HG02981 (cell line): ENCODE data around the gene GNAO1.

ENCODE experiments used
- ATAC-seq: cut with Tn5 transposase; IDR thresholded peaks from one replicate; pipeline ENCODE4 v1.9.1; 2021; ENCODE audit warnings: mild to moderate bottlenecking, moderate library complexity; ENCODE audit not compliant: unreplicated experiment

The GNAO1 gene

DNA sequence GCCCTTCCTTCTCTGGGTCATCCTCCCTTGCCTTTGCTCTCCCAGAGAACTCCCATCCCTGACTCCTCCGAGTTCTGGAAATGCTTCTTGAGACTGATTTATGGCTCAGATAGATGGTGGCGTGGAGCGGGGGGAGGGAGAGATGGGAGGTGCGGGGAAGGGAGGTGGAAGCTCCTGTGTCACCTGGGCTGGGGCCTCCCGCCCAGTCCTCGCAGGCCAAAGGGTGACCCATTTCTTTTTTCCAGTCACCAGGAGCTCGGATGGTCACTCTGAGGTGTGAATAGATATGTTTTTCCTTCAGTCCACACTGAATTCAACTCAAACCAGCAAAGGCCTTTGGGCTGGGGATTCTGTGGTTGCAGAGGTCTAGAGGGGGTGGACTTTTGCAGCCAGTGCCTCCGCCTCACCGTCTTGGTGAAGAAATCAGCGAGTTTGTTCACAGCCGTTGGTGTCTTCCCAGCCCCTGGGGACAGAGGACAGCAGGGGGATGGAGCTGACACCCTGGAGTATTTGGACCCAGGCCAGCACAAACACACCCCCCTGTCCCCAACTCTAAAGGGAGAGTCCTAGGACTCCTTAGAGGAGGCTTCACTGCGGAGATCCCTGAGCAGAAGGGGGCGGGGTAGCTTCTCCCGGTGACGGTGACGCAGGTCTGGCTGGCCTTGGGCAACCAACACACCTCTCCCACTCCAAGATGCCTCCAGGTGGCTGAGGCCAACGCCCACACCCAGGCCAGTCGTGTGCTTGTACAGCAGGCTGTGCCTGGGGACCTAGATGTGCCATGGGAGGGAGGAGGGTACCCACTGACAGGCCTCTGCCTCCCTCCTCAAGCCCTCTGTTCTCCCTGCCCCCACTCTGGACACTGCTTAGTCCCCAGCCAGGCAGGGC, 153.5 kb downstream of the GNAO1 start:
- no peak for ATAC-seq

DNA sequence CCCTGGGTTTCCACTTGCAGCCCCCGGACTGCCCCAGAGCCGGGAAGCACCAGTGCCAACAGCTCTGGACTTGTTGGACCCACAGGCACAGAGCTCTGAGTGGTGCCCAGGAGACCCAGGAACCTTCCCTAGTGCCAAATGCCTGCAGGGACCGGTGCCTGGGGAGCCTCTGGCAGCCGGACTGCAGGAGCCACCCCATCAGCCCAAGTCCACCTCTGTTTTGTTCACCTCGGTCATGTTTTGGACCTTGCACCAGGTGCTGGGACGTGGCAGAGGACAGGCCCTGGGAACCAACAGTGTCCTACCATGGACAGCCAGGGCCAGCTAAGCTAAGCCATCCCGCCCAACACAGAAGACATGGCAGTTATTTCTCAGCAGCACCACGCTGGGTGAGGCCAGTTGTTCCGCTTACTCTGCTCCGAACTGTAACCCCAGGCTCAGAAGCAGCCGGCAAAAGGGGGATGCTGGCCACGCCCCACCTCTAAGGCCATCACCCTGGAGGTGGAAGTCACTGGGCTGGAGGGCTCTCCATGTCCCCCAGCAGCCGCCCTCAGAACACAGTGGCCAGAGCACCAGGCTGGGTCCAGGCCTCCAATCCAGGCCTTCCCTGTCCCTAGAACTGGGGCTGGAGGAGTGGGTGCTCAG, 154.2 kb downstream of the GNAO1 start:
- no peak for ATAC-seq

DNA sequence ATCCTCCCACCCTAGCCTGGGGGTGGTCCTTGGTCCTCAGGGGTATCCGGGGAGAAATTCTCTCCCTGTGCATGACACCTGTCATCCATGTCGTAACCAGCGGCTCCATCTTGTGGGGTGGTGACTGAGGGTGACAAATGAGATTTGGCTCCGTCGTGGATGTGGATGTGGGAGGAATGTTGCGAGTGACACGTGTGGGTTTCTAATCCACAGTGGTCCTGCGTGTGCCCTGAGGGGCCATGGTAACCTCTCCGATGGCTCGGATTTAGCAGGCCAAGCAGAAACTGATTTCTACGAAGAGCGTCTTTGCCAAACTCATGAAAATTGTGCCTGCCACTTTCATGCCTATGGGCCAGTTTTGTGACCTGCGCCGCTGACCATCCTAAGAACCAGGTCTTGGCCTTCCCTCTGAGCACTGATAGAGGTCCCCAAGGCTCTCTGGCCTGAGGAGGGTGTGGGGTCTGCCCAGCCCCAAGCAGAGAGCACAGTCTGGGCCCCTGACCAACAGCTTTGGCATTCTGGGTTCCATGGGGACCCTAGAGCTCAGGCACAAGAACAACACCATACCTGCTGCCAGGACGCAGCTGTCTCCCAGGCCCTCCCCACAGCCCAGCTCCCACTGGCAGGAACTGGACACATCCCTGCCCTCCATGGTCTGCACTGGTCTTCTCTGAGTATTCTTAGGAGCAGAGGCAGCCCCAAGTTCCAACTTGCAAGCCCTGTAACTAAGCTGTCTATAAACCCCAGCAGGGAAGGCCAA, 155.0 kb downstream of the GNAO1 start:
- ATAC-seq, result no peak

DNA sequence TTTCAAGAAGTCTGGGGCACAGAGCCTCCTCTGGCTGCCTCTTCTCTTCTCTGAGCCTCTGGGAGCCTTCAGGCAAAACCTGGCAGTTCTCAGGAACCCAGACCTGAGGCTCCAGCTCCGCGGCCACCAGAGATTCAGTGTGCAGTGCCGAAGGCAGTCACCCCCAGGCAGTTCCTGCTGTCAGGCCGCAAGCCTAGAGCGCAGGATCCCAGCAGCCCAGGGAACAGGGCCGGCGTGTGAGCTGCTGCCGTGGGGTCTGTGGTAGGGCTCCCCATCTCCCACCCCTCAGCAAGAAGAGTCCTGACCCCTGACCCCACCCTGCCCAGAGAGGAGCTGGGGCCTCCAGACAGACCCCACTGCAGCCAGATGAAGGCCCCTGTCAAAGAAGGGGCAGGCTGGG, 155.9 kb downstream of the GNAO1 start:
- ATAC-seq, result no peak

DNA sequence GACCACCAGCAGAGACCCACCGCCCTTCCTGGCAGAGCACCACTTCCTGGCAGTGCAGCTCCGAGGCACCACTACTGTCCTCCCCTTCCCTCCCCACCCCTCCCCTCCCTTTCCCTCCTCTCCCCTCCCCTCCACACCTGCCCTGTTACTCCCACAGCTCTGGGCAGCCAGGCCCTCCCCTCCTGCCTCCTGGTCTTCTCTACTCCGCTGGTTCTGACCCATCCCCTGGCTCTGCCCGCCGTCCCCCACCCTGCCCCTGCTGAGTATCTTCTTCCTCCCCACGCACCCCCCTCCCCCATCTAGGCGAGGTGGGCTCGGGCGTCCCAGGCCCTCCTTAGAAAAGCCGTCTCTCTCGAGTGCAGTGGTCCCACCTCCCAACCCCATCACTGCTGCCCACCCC, 156.4 kb downstream of the GNAO1 start:
- ATAC-seq, result no peak

DNA sequence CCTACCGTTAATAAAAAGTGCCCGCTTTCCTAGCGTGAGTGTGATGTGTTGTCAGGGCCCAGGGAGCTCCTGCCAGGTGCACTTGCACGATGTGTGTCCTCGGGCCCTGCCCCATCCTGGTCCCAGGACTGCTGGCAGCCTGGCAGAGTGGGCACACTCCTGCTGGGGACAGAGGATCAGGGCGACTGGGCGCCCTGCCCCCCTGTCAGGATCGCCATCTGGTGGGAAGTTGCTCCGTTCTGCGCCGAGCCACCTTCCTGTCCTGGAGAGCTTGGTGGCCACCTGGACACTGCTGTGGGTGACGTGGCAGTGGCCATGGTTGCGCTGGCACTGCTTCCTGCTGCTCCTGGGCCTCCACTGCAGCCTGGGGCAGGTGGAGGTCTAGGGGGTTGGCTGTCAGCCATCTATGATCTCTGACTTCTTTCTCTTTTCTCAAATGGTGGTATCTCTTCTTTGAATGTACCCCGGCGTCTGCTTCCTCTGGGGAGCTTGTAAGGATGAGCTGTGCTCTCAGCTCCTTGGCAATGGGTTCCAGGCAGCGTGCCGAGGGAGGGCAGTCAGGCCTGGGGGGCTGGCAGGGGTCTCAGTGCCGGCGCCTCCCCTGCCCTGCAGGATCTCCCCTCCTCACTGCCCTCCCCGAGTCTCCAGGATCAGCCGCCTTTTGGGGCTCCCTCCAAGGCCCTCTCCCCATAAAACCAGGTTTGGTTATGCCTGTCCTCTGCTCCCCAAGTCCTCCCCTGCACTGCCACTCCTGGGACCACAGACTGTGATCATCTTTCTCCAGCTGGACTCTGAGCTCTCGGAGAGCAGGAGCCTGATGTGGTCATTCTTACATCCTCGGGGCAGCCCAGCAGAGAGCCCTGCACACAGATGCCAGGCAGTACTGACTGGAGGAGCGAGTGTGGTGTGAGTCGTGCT, 157.1 kb downstream of the GNAO1 start:
- no peak for ATAC-seq

DNA sequence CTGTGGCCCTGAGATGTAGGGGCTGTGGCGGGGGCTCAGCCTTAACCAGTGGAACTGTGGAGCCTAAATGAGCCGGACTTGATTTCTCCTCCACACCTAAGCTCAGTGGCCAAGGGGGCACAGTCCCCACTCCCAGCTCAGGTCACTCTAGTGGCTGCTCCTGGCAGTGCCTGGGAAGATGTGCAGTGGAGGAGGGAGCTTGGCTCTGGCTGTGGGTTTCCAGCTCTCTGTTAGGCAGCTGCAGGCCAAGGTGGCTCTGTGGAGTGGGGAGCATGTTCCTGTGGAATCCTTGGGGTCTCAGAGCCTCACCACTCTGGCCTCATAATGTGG, 157.8 kb downstream of the GNAO1 start:
- ATAC-seq, result no peak

DNA sequence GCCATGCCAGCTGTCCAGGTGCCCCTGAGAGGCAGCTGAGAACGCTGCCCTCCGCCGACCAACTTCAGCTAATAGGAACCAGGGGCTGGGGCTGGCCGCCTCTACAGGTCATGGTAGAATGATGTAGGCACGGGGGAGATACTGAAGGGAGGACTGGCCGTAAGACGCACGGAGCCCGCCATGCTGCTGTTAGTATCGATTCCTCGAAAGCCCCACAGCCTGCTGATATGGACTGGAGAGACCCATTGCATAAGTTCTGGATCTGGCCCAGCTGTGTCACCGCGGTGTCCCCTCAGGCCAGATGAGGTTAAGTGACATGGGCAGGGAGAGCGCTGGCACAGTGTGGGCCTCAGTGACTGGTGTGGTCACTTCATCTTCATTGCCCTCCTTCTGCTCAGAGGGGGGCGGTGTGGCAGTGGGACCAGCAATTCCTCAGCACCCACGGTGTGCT, 158.4 kb downstream of the GNAO1 start:
- ATAC-seq, result no peak

DNA sequence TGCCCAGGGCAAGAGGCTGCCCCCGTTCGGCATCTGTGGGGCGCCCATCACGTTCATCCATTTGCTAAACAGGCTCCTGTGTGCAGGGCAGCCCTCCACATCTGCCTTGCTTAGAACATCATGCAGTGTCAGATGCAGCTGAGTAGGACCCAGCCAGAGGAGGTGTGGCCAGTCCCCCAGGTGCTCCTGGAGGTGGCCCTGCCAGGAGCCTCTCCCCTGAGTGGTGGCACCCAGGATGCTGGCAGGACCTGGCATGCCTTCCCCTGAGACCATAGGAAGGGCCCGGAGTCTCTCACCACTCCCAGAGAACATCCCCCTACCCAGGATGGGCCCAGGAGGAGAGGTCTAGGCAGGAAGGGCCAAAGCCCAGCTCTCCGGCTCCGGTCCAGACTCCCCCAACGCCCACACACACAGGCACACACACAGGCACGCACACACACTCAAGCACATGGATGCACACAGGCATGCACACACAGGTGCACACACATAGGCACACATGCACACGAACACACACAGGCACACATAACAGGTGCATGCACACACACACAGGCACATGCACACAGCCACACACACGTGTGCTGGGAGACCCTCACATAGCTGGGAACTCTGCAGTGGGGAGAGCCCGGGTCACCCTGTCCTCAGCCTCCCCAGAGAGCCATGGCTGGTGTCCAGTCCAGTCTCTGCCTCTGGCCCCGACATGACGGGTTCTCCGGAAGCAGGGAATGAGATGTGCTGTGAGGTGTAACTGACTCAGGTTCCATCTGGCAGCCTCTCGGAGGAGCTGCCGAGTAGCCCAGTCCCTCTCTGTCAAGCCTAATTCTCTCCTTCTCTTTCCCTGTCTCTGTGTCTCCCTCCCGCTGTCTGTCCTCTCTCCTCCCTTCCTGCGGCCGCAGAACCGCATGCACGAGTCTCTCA, 159.5 kb downstream of the GNAO1 start:
- ATAC-seq, result no peak

DNA sequence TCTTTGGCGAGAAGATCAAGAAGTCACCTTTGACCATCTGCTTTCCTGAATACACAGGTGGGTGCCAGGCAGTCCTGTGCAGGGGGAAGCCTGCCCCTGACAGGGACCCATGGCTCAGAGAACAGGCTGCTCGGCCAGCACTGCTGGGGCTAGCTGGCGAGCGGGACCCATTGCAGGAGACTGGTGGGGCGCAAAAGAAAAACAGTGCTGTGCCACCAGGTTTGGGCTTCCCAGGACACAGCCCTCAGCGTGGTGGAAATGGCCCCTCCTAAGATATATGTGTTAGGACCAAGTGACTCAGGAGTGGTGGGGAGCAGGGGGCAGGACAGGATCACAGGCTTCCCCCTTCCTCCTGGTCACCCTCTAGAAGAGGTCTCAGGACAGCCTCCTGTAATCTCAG, 160.2 kb downstream of the GNAO1 start:
- no peak for ATAC-seq

DNA sequence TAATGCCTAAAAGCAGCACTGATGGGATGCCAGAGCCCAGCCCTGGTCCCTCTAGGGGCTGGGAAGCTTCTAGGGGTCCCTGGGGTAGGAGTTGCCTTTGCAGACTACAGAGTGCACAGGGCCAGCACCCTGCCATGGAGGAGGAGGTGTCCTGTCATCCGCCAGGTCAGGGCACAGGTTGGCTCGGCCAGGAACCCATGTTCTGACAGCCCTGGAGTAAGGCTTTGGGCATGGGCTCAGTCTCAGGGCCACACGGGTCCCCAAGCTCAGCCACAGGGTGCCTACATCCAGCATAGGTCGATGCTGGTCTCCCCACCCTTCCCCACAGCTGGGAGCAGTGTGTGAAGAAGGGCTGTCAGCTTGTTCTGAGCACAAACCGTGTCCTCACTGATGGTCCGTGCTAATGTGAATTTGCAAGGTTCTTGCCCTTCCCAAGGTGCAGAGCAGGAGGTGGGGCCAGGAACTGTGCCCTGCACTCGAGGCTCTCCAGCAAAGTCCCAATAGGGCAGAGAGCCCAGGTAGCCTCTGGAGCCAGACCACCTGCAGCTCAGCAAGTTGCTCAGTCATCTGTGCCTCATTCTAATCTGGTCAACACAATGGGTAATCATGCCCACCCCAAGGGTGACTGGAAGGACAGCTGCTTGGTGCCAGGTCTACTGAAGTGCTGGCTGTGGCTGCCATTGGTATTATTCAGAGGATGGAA, 161.2 kb downstream of the GNAO1 start:
- ATAC-seq, result no peak

DNA sequence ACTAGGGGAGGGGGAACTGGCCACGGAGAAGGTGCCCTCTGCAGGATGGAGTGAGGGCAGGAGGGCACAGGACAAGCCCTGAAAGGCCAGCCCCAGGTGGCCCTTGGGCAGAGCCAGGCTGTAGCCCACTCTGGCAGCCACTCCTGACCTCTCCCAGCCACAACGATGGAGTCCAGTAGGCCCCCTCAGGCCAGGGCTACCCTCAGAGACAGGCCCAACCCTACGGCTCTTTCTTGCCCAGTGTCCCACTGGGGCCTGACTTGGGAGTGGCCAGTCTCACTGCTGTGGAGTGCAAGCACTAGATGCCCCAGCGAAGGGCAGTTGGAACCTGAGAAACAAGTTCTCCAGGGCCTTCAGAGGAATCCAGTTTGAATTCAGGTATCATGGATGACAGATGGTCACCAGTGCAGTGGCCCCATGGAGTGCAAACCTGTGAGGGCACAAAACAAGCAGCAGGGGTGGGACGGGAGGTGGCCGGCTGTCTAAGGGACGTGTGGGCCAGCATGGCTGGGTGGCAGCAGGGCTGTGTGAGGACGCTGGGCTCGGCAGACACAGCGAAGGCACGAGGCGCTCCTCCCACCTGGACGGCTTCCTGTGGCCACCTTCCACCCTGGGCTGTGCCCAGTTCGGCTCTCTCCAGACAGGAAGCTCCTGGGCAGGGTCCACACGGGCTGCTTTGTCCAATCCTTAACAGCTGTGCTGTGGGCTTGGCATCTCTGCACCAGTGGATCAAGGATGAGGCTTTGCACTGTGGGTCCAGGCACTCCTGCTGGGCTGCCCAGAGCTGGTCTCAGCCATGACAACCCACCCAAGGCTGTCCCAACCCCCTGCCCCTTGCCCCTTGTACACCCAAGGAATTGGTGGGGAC, 162.0 kb downstream of the GNAO1 start:
- no peak for ATAC-seq

DNA sequence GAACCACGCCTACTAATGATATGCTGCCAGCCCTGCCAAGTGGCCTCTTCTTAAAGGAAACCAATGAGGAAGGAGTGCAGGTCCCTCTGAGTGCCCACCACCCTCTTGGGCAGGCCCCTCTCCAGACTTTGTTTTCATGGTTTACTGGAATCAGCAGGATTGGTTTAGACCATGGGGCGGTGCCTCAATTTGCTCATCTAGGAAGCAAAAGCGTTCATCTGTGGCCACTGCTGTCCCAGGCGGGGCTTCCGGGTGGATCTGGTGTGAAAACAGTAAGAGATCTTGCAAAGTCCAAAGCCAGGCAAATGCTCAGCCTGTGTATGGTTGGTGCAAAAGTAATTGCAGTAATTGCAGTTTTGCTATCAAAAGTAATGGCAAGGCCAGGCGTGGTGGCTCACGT, 162.7 kb downstream of the GNAO1 start:
- no peak for ATAC-seq

DNA sequence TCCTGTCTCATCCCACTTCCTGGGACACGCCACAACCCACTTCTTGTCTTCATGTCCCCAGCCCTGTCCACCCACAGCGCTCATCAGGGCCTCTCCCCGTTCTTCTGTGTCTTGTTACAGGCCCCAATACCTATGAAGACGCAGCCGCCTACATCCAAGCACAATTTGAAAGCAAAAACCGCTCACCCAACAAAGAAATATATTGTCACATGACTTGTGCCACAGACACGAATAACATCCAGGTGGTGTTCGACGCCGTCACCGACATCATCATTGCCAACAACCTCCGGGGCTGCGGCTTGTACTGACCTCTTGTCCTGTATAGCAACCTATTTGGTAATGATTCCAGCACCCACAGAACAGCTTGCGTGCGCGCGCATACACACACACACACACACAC, 163.5 kb downstream of the GNAO1 start:
- ATAC-seq, result no peak

DNA sequence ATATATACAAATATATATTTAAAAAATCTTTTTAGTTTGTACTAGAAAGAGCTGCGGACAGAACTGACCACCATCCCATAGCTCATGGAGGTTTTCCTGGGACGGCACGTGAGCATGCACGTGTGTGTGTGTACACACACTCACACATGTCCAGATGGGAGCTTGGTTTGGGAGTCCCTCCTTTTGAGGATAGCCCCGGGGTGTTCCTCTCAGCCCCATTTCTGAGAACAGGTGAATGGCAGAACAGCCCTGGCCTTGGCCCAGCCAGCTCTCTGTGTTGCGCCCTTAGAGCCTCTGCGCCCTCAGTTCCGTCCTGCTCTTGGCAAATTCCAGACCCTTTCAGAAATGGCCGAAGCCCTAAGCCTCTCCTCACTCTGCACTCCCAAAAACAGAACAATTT, 163.9 kb downstream of the GNAO1 start:
- ATAC-seq, result no peak

DNA sequence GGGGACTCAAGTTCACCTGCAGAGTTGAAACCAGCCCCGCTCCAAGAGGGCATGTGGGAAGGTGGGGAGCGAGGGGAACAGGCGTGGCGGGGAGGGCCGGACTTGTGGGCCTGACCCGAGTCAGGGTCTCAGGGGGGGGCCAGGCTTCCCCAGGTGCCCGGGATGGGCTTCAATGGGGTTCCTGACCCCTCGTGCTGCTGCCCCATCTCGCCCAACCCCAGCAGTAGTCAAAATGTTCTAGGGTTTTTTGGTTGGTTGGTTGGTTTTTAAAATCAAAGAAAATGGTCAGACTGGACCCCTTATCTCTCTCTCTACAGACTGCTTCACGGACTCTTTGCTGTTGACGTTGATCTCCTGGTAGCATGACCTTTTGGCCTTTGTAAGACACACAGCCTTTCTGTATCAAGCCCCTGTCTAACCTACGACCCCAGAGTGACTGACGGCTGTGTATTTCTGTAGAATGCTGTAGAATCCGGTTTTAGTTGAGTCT, 164.5 kb downstream of the GNAO1 start:
- no peak for ATAC-seq

DNA sequence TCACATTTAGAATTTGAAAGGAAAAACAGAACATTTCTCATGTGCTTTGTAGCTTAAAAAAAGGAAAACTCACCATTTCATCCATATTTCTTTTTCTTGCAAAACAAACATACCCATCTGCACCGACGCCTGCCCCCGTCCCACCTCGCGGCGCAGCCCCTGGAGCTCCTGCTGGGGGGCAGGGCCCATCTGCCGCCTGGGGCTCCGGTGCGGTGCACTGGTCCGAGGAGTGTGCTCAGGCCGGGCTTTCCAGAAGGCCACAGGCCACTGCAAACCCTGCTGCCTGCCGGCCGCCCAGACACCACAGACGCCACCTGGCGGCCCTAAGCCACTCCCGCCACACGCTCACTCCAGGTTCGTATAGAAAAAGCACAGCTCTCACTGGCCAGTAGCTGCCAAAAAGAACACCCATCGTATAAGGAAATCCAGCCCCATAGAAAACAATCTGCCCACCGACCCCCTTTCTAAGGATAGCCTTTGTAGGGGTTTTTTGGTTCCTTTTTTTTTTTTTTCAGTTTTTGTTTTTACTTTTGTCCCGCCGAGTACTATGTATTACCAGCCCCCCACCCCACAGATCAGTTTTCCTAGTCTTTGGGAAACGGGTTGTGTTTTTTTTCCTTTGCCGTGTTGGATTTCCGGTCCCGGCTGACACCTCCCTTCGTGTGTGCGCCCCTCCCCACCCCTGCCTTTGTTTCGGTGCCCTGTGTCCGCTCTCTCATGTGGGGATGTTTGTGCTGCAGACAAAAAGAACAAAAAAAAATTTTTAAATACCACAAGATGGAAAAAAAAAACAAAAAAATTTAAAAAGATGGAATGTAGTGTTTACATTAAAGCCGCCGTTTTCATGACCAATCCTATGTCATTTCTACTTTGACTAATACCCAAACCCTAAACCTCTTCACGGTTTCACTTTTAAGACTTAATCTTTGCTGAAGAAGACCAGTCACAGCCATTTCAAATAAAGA, 165.3 kb downstream of the GNAO1 start:
- ATAC-seq, result peak; percentile 97
